Calu3 (cell line): ENCODE measurements around the gene ACE. TPM values are rescaled to one million over a fixed set of nuclear protein-coding genes. Genes with fewer than 3 reads are reported as not detected.

Experiments
- BruUV-seq: library from RNA; stranded (reverse); fragments of 400-500 nt; replicated peaks from 2 replicates; lab custom pipeline; 2021; lab: Mats Ljungman, UMichigan
- CTCF ChIA-PET: fragments of 300-600 bp; sonication (Branson Sonifier 250); formaldehyde crosslinking; loops from one replicate; lab custom pipeline; 2022; ENCODE audit warnings: antibody characterized with exemption; lab: Charles Lee
- DNase-seq: peaks from one replicate; pipeline ENCODE4 v3.0.0; 2022
- H3K27ac Mint-ChIP-seq: one replicate; pipeline ENCODE4 v1.8.0; 2022; ENCODE audit warnings: mixed read lengths; ENCODE audit not compliant: unreplicated experiment
- H3K27me3 Mint-ChIP-seq: one replicate; pipeline ENCODE4 v1.8.0; 2022; ENCODE audit warnings: mixed read lengths; ENCODE audit not compliant: unreplicated experiment
- H3K36me3 Mint-ChIP-seq: one replicate; pipeline ENCODE4 v1.8.0; 2022; ENCODE audit warnings: mild to moderate bottlenecking, moderate library complexity, mixed read lengths; ENCODE audit not compliant: insufficient read depth, unreplicated experiment
- H3K4me1 Mint-ChIP-seq: one replicate; pipeline ENCODE4 v1.8.0; 2022; ENCODE audit warnings: mild to moderate bottlenecking, low read depth, mixed read lengths; ENCODE audit not compliant: unreplicated experiment
- H3K4me3 Mint-ChIP-seq: one replicate; pipeline ENCODE4 v1.8.0; 2022; ENCODE audit warnings: mild to moderate bottlenecking, low read depth, moderate library complexity, mixed read lengths; ENCODE audit not compliant: unreplicated experiment
- H3K9me3 Mint-ChIP-seq: one replicate; pipeline ENCODE4 v1.8.0; 2022; ENCODE audit warnings: low read depth, mixed read lengths; ENCODE audit not compliant: unreplicated experiment
- intact Hi-C: fragments of 100-400 bp; cut with micrococcal nuclease; formaldehyde crosslinking; loops from one replicate; pipeline ENCODE4 v1.10.0; 2022; ENCODE audit not compliant: unreplicated experiment
- total RNA-seq: library from RNA; stranded (reverse); gene quantifications from 2 replicates; pipeline ENCODE4 v1.2.3, GENCODE V29; 2022
- TF ChIP-seq, protein P1 (sequence below): fragments of 200-600 bp; IDR thresholded peaks from one replicate; pipeline ENCODE4 v1.8.0; 2022; ENCODE audit warnings: antibody characterized with exemption; ENCODE audit not compliant: unreplicated experiment

Gene ACE
- total RNA-seq, 1 experiment from 2014 or later, result 5.9 TPM

GRCh38 chr17:63516910-63517824 lies 40.3 kb downstream of the ACE start:
- intact Hi-C loops, result no loop called here
- Mint-ChIP-seq H3K27ac (no peak overlapping the region), H3K4me1 (peaks cover 20% of the 10 kb centered on the region), H3K4me3 (no peak overlapping the region), H3K36me3 (no peaks in the 10 kb centered on the region), H3K9me3 (no peaks in the 10 kb centered on the region), H3K27me3 (peaks cover 42% of the 10 kb centered on the region)
- CTCF ChIA-PET, result no interaction called here
- TF ChIP-seq, protein P1, sequence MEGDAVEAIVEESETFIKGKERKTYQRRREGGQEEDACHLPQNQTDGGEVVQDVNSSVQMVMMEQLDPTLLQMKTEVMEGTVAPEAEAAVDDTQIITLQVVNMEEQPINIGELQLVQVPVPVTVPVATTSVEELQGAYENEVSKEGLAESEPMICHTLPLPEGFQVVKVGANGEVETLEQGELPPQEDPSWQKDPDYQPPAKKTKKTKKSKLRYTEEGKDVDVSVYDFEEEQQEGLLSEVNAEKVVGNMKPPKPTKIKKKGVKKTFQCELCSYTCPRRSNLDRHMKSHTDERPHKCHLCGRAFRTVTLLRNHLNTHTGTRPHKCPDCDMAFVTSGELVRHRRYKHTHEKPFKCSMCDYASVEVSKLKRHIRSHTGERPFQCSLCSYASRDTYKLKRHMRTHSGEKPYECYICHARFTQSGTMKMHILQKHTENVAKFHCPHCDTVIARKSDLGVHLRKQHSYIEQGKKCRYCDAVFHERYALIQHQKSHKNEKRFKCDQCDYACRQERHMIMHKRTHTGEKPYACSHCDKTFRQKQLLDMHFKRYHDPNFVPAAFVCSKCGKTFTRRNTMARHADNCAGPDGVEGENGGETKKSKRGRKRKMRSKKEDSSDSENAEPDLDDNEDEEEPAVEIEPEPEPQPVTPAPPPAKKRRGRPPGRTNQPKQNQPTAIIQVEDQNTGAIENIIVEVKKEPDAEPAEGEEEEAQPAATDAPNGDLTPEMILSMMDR, result no peak
- DNase-seq, result peak; percentile 28
- no TSS peak for BruUV-seq

- H3K4me1 Mint-ChIP-seq, result peaks cover 20% of the 10 kb centered on the region
- DNase-seq, result no peak
- CTCF ChIA-PET, result interaction anchor here (0.6 kb wide), 1 partner anchor 1036 kb away, joined by 4 read pairs; no protein-coding TSS in a partner anchor
- intact Hi-C loops, result no loop called here
- no peak overlapping the region for H3K27ac Mint-ChIP-seq
- no TSS peak for BruUV-seq
- H3K9me3 Mint-ChIP-seq, result no peaks in the 10 kb centered on the region
- H3K36me3 Mint-ChIP-seq, result no peaks in the 10 kb centered on the region
- peaks cover 42% of the 10 kb centered on the region for H3K27me3 Mint-ChIP-seq
- no peak overlapping the region for H3K4me3 Mint-ChIP-seq
- TF ChIP-seq, protein P1, result no peak
Observed at GRCh38 chr17:63517825-63518534, 41.1 kb downstream of the ACE start.

DNA sequence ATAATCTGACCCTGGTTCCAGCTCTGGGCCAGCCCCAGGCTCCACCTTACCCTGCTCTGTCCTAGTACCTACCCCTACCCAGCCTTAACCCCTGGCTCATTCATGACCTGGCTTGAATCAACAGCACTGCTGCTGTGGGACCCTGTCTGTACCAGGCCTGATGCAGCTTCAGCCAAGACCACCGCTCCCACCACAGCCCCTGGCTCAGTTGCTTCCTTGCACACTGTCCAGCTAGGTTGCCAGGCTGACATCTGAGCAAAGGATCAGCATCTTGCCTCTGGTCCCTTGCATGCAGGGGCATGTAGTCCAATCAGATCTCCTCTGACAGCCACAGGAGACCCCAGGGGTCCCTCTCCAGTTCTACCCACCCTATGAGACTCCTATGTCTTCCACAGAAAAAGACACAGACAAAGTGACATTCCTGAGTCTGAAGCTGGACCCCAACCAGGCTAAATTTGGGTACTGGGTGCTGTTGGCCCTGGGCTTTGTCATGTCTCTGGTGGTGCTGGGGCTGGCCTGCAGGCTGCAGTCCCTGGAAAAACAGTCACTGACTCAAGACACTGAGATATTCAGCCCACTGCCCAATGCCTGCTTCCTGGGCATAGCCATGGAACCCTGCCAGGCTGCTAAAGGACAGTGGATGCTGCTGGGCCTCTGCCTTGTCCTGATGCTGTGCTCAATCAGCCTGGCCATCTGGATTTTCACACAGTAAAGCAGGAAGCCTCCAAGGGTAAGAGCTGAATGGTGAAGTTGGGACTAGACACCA lies 42.4 kb downstream of the ACE start:
- H3K9me3 Mint-ChIP-seq, result no peaks in the 10 kb centered on the region
- TF ChIP-seq, protein P1, result no peak
- DNase-seq, result no peak
- no peak overlapping the region for H3K4me3 Mint-ChIP-seq
- CTCF ChIA-PET, result no interaction called here
- H3K36me3 Mint-ChIP-seq, result peaks cover 7% of the 10 kb centered on the region
- peaks cover 20% of the 10 kb centered on the region for H3K4me1 Mint-ChIP-seq
- no TSS peak for BruUV-seq
- no peak overlapping the region for H3K27ac Mint-ChIP-seq
- intact Hi-C loops, result no loop called here
- H3K27me3 Mint-ChIP-seq, result peaks cover 46% of the 10 kb centered on the region
